HAP-1 (cell line): ENCODE data around the gene MPRIP.

ENCODE experiments used
- DNase-seq, 2 experiments: peaks; one replicate each; pipeline ENCODE4 v3.0.0-alpha.2; 2016 to 2020; ENCODE audit warnings: low spot score in 2 of 2
- H3K27me3 ChIP-seq: fragments of 250-450 bp; sonication (Bioruptor Pico); 2 replicates; pipeline ENCODE4 v1.5.1; 2020; ENCODE audit warnings: low read depth, mild to moderate bottlenecking, moderate library complexity
- H3K36me3 ChIP-seq: fragments of 250-450 bp; sonication (Bioruptor Pico); replicated peaks from 2 replicates; pipeline ENCODE4 v1.5.1; 2020; ENCODE audit warnings: mild to moderate bottlenecking
- H3K4me1 ChIP-seq: fragments of 250-450 bp; sonication (Bioruptor Pico); 2 replicates; pipeline ENCODE4 v1.5.1; 2020; ENCODE audit warnings: mild to moderate bottlenecking
- H3K4me3 ChIP-seq: fragments of 250-450 bp; sonication (Bioruptor Pico); 2 replicates; pipeline ENCODE4 v1.5.1; 2020; ENCODE audit warnings: mild to moderate bottlenecking, moderate library complexity
- H3K9me3 ChIP-seq: fragments of 250-450 bp; sonication (Bioruptor Pico); 2 replicates; pipeline ENCODE4 v1.5.1; 2020; ENCODE audit warnings: mild to moderate bottlenecking, moderate library complexity
- in situ Hi-C: fragments of 300-500 bp; cut with MboI; formaldehyde crosslinking; loops from 3 replicates; pipeline ENCODE4 v1.14.3; 2020; ENCODE audit warnings: low sequenced_read_pairs, inconsistent platforms, mixed read lengths

MPRIP gene

DNA sequence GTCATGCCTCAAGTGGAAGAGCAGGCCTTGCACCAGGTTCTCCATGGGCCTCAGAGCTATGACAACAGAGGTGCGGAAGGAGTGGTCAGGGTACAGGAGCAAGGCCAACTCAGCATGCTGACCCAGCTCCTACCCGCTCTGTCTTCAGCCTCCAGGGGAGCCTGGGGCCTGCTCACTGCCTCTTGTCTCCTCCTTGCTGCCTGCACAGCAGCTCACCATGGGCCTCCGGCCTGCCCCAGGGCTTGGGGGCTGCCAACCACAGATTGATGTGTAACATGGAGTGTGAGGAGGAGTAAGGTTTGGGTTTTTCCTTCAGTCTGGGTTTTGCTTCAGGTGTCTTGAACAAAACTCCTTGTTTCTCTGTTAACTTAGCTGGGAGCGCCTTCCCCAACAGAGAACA, 101.8 kb downstream of the MPRIP start:
- no peaks in the 10 kb centered on the region for H3K27me3 ChIP-seq
- no peak overlapping the region for H3K4me3 ChIP-seq
- H3K36me3 ChIP-seq = peaks cover 39% of the 10 kb centered on the region
- in situ Hi-C loops = no loop called here
- no peaks in the 10 kb centered on the region; the same call in 1 of the 2 replicates for H3K9me3 ChIP-seq
- H3K4me1 ChIP-seq = no peaks in the 10 kb centered on the region
- DNase-seq = no peak

DNA sequence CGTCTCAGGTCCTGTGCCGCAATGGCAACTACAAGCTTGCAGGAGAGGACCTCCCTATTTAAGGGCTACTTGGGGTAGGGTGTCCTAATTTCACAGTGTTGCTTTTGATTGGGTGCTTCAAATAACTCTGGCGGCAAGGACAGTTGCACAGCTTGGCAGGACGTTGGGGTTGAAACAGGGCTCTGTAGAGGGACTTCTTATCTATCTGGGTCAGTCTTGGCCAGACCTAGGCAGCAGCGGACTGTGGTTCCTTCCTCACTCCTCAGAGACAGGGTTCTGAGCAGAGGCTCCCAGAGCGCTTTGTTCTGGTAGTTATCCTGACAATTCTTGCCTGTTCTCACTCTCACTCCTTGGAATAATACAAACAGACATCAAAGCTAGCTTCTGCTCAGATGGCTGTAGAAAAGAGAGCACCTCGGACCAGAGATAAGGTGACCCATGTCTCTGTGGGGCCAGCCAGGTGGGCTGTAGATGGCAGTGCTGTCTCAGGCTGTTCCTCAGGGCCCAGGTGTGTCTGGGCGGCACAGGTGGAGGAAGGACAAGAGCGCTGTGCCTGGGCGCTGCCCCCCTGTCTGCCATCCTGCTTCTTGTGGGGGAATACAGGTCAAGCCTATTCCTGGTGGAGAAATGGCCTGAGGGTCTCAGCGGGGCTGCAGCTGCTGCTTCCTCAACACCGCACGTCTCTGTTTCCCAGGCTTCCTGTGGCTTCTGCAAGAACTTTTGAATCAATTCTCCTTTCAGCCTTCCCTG, 102.8 kb downstream of the MPRIP start:
- H3K27me3 ChIP-seq = no peaks in the 10 kb centered on the region
- no peaks in the 10 kb centered on the region; the same call in 1 of the 2 replicates for H3K9me3 ChIP-seq
- no peak for DNase-seq
- H3K4me1 ChIP-seq = no peaks in the 10 kb centered on the region
- peaks cover 42% of the 10 kb centered on the region for H3K36me3 ChIP-seq
- H3K4me3 ChIP-seq = no peak overlapping the region
- in situ Hi-C loops = no loop called here

DNA sequence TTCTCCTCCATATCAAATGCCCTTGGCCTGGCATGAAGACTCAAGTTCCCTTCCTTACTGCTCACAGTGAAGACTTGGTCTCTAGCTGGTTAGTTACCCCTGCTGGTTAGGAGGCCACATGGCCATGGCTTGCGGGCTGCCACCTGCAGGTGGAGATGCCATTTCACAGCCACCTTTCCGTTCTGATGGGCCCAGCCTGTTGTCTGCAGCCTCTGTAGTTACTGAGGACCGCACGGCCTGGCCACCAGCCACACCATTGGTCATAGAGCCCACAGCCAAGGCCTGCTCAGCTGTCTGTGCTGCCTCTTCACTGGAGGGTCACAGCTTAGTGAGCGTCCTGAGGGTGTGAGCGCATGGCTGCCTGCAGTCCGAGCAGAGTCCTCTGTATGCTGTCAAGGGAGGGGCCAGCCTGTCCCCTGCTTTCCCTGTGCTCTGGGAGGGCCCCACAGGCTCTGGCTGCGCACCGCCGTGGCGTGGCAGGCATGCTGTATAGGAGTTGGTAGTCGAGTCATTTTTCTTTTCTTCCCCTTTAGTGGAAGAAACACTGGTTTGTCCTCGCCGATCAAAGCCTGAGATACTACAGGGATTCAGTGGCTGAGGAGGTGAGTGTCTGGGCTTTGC, 104.6 kb downstream of the MPRIP start:
- DNase-seq = peak in 1 of 2 experiments; percentile 60
- peaks cover 47% of the 10 kb centered on the region for H3K36me3 ChIP-seq
- in situ Hi-C loops = no loop called here

DNA sequence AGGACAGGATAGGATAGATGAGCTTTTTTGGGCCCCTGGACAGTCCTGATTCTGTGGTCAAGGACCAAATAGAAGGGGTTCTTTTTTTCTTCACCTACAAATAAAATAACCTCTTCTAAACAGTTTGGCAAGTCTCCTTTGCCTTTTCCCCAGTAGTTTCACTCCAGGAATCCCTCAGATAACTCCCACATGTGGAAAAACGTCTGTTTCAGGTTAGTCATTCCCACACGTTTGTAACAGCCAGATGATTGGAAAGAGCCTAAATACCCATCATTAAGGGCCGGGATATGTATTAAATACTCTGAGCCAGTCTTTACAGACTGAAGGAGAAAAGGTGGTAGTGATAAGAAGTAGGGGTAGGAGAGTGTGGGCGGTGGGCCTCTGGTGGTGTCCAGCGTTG, 105.6 kb downstream of the MPRIP start:
- in situ Hi-C loops = no loop called here
- Histone ChIP-seq H3K9me3 (no peaks in the 10 kb centered on the region; the same call in 1 of the 2 replicates), H3K4me1 (no peaks in the 10 kb centered on the region), H3K27me3 (no peaks in the 10 kb centered on the region), H3K36me3 (peaks cover 43% of the 10 kb centered on the region), H3K4me3 (no peak overlapping the region)
- no peak for DNase-seq

More for the DNA sequence above, 104.6 kb downstream of the MPRIP start:
- Histone ChIP-seq H3K9me3 (no peaks in the 10 kb centered on the region; the same call in 1 of the 2 replicates), H3K4me3 (no peak overlapping the region), H3K27me3 (no peaks in the 10 kb centered on the region), H3K4me1 (no peaks in the 10 kb centered on the region)

DNA sequence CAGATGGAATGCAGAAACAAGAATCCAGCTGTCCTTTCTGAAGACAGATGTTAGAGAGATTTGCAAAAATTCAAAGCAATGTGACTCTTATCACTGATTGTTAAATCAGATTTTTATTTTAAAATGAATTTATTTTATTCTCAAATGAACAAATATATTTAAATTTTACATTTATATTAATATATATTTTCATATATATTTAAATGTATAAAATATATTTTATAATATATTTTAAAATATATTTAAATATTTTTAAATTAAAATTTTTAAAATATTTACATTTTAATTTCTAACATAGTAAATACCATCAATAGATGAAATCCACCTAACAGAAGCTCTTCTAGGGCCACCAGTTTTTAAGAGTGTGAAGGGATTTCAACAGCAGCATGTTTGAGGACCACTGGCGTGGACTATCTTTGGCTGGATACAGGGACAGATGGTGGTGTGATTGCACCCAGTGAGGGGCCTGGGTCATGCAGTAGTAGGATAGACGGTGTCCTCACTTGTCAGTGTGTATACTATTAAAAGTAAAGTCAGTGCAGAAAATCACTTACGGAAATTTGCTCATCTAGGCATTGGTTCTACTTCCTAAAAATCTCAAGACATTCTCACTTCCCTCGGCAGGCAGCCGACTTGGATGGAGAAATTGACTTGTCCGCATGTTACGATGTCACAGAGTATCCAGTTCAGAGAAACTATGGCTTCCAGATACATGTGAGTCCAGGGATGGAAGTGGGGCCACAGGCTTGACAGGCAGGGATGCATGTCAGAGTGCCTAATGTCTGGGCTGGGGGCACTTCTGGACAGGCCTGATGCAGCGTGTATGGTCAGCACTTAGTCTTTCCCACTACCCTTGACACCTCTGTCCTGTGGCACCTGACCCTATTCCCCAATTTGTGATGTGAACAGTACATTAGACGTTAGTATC, 107.5 kb downstream of the MPRIP start:
- in situ Hi-C loops = loop anchor here (5.0 kb wide), 1 partner anchor 58 kb away; the partner anchor contains the start of gene PLD6
- Histone ChIP-seq H3K9me3 (no peaks in the 10 kb centered on the region; the same call in 1 of the 2 replicates), H3K4me3 (no peak overlapping the region), H3K36me3 (peaks cover 46% of the 10 kb centered on the region), H3K4me1 (no peaks in the 10 kb centered on the region), H3K27me3 (no peaks in the 10 kb centered on the region)
- DNase-seq = no peak

DNA sequence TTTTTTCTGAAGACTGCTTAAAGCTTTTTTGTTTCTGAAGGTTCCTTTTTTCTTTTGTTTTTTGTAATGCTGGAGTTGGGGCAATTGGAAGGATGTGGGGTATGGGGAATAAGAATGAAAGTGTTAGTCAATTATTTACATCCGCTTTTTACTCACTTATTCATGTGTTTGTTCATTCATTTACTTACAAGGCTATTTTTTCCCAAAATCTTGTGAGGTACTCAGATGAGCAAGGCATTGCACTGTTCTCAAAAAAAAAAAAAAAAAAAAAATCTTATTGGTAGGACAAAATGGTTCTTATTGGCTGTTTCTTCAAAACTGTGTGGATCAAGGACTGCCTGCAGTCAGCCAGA, 108.2 kb downstream of the MPRIP start:
- H3K4me3 ChIP-seq = no peak overlapping the region
- no peaks in the 10 kb centered on the region for H3K4me1 ChIP-seq
- in situ Hi-C loops = loop anchor here (5.0 kb wide), 1 partner anchor 57 kb away; the partner anchor contains the start of gene PLD6
- H3K27me3 ChIP-seq = no peaks in the 10 kb centered on the region
- no peaks in the 10 kb centered on the region; the same call in 1 of the 2 replicates for H3K9me3 ChIP-seq
- H3K36me3 ChIP-seq = peaks cover 48% of the 10 kb centered on the region
- no peak for DNase-seq

DNA sequence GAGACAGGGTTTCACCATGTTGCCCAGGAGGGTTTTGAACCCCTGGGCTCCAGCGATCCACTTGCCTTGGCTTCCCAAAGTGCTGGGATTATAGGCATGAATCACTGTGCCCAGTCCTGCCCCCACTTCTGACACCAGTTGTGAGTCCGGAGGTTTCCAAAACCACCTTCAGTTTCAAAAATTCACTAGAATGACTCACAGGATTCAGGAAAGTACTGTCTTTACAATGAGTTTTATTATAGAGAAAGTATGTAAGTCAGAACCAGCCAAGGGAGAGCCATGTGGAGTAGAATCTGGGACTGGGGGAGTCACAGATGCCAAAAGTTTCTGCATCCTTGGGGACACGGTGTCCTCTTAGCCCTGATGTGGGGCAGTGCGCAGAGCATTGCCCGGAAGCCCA, 108.8 kb downstream of the MPRIP start:
- in situ Hi-C loops = loop anchor here (5.0 kb wide), 1 partner anchor 56 kb away; the partner anchor contains the start of gene PLD6
- Histone ChIP-seq H3K36me3 (peaks cover 54% of the 10 kb centered on the region), H3K4me3 (no peak overlapping the region), H3K27me3 (no peaks in the 10 kb centered on the region), H3K4me1 (no peaks in the 10 kb centered on the region), H3K9me3 (no peaks in the 10 kb centered on the region; the same call in 1 of the 2 replicates)
- DNase-seq = no peak

DNA sequence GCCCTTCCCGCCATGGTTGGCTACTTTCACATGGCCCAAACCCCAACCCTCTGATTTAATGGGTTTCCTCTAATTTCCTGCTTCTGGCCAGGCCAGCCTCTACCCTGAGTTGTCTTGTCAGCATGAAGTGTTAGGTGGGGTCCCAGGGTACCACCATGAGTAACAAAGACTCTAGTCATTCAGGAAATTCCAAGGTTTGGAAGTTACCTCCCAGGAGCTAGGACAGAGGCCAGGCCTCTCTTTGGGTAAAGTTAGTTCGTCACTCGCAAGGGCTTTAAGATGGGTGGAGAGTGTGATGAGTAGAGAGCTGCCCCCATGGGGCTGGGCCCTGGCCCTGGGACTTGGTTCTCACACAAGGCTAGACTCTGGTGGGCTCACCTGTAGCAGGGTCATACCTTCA, 109.3 kb downstream of the MPRIP start:
- in situ Hi-C loops = loop anchor here (5.0 kb wide), 1 partner anchor 56 kb away; the partner anchor contains the start of gene PLD6
- Histone ChIP-seq H3K4me3 (no peak overlapping the region), H3K4me1 (no peaks in the 10 kb centered on the region), H3K36me3 (peaks cover 59% of the 10 kb centered on the region), H3K9me3 (no peaks in the 10 kb centered on the region; the same call in 1 of the 2 replicates), H3K27me3 (no peaks in the 10 kb centered on the region)
- no peak for DNase-seq

DNA sequence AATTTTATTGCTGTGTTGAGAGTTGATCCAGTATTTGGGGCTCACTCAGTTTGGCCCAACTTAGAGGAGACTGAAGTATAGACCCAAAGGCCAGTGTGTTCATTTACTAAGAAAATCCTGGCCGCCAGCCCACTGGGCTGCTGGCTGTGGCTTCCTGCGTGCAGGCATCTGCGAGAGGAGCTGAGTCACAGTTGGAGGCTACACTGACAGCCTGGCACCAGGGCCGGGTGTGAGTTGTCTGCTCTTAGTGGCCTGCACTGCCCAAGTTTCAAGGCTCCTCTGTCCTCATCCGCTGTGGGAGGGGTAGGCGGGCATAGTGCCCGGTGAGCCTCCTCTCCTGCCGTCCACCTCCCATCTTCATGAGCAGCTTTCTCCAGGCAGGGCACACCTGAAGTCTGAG, 109.7 kb downstream of the MPRIP start:
- DNase-seq = no peak
- in situ Hi-C loops = loop anchor here (5.0 kb wide), 1 partner anchor 55 kb away; the partner anchor contains the start of gene PLD6
- Histone ChIP-seq H3K4me1 (no peaks in the 10 kb centered on the region), H3K4me3 (no peak overlapping the region), H3K9me3 (no peaks in the 10 kb centered on the region; the same call in 1 of the 2 replicates), H3K27me3 (no peaks in the 10 kb centered on the region), H3K36me3 (peaks cover 61% of the 10 kb centered on the region)

DNA sequence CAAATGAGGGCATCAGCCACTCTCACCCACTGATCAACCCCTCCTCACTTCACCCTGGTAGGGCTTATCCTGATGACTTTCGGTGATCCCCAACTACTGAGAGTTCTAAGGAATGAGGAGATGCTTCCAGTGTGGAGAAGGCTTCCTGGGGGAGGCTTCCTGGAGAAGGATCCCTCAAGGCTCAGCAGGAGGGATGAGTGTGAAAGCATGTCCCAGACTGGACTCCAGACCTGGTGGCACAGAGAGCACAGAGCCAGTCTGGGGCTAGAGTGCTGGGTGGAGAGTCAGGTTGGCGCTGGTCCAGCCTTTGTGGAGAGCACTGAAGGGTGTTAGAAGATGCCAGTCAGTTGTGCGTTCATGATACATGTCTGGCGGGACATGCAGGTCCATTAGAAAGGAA, 110.1 kb downstream of the MPRIP start:
- H3K27me3 ChIP-seq = no peaks in the 10 kb centered on the region
- no peak overlapping the region for H3K4me3 ChIP-seq
- H3K4me1 ChIP-seq = no peaks in the 10 kb centered on the region
- H3K36me3 ChIP-seq = peaks cover 62% of the 10 kb centered on the region
- DNase-seq = no peak
- no peaks in the 10 kb centered on the region; the same call in 1 of the 2 replicates for H3K9me3 ChIP-seq
- in situ Hi-C loops = loop anchor here (5.0 kb wide), 1 partner anchor 55 kb away; the partner anchor contains the start of gene PLD6

DNA sequence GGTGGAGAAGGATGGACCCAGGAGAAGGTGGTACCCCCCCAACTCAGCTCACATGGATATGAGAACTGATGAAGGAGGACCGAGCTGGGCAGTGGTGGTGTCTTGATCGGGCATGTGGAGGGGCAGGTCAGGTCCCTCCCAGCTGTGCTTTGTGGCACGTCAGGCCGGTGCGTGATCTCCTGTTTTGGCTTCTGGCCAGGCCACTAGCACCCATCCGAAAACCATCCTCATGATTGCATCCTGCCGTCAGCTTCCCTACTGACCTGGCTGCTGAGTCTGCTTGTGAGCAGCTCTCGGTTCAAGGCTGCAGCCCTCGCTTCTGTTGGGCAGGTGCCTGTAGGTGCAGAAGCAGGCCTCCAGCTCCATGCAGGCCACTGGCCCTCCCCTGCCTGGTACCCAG, 110.8 kb downstream of the MPRIP start:
- no peaks in the 10 kb centered on the region for H3K4me1 ChIP-seq
- in situ Hi-C loops = loop anchor here (5.0 kb wide), 1 partner anchor 54 kb away; the partner anchor contains the start of gene PLD6
- no peak overlapping the region for H3K4me3 ChIP-seq
- no peaks in the 10 kb centered on the region for H3K27me3 ChIP-seq
- DNase-seq = no peak
- peaks cover 60% of the 10 kb centered on the region for H3K36me3 ChIP-seq
- H3K9me3 ChIP-seq = no peaks in the 10 kb centered on the region; the same call in 1 of the 2 replicates

DNA sequence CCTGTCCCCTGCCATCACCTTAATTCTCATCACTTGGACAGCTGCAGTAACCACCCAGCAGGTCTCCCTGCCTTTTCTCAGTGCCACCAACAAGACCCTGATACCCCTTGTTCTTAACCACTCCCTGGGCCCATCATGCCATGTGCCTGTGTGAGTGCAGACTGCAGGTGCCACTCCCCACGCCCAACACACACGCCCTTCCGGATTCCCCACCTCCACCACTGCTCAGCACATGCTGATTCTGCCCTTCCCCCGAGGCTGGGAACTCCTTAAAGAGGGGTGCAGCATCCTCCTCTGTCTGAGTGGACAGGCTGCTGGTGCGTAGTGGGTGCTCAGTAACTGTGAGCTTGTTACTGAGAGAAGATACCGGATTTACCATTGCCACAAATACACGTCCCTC, 111.5 kb downstream of the MPRIP start:
- Histone ChIP-seq H3K36me3 (peaks cover 60% of the 10 kb centered on the region), H3K9me3 (no peaks in the 10 kb centered on the region), H3K4me3 (no peak overlapping the region), H3K4me1 (no peaks in the 10 kb centered on the region), H3K27me3 (no peaks in the 10 kb centered on the region)
- in situ Hi-C loops = loop anchor here (5.0 kb wide), 1 partner anchor 54 kb away; the partner anchor contains the start of gene PLD6
- DNase-seq = no peak

DNA sequence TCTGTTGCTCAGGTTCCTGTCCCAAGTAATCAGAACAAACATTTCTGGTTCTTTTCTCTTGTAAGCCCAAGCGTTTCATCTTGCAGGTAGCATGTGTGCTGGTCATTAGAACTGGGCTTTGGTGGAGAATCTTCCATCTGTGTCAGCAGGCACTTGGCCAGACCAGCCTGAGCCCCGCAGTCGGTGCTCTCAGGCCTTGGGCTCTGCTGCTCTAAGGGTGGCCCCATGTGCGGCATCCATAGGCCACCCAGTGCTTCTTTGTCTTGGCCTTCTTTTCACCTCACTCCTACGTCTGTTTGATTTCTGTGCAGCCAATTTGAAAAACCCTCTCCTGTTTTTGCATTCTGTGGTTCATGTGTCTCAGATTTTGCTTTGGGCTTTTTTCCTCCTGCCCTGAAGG, 112.3 kb downstream of the MPRIP start:
- in situ Hi-C loops = loop anchor here (5.0 kb wide), 1 partner anchor 53 kb away; the partner anchor contains the start of gene PLD6
- H3K4me3 ChIP-seq = no peak overlapping the region
- no peaks in the 10 kb centered on the region for H3K27me3 ChIP-seq
- no peaks in the 10 kb centered on the region for H3K9me3 ChIP-seq
- DNase-seq = no peak
- peaks cover 68% of the 10 kb centered on the region for H3K36me3 ChIP-seq
- no peaks in the 10 kb centered on the region for H3K4me1 ChIP-seq
